Measurements from ENCODE around the gene ZFP92.

GRCh38 chrX:153446636-153446936 is 35.3 kb downstream of the ZFP92 start:
- TF ChIP-seq, protein P1, sequence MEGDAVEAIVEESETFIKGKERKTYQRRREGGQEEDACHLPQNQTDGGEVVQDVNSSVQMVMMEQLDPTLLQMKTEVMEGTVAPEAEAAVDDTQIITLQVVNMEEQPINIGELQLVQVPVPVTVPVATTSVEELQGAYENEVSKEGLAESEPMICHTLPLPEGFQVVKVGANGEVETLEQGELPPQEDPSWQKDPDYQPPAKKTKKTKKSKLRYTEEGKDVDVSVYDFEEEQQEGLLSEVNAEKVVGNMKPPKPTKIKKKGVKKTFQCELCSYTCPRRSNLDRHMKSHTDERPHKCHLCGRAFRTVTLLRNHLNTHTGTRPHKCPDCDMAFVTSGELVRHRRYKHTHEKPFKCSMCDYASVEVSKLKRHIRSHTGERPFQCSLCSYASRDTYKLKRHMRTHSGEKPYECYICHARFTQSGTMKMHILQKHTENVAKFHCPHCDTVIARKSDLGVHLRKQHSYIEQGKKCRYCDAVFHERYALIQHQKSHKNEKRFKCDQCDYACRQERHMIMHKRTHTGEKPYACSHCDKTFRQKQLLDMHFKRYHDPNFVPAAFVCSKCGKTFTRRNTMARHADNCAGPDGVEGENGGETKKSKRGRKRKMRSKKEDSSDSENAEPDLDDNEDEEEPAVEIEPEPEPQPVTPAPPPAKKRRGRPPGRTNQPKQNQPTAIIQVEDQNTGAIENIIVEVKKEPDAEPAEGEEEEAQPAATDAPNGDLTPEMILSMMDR (IDR thresholded peaks at IDR 0.05) = no peak
- no peak for TF ChIP-seq POLR2A (IDR thresholded peaks at IDR 0.05)

Data from upper lobe of left lung (tissue), 4 donors.